GM21786 (cell line): ENCODE measurements around the gene IFIT3.
A peak's percentile ranks its signal among the peaks of the same experiment; 100 is the strongest.
"Not testable (repeated sequence)": the region's sequence is repeated elsewhere in the genome, so short reads cannot be mapped to it uniquely, and the experiment has no call there.

Experiments used
- ATAC-seq: cut with Tn5 transposase; IDR thresholded peaks from one replicate; pipeline ENCODE4 v1.9.1; 2021; ENCODE audit not compliant: unreplicated experiment

IFIT3 gene

GRCh38 chr10:89327803-89328441 is at the start of gene IFIT3:
Gene IFIT3, plus strand, starts transcription at chr10:89327997. Its CDS starts 77 bp downstream, at chr10:89328074.
- ATAC-seq: peak; percentile 30

GRCh38 chr10:89278034-89278535 is 49.7 kb upstream of the IFIT3 start:
- ATAC-seq: no peak

- no peak for ATAC-seq
Observed at GRCh38 chr10:89278900-89279392, 48.9 kb upstream of the IFIT3 start.

GRCh38 chr10:89279421-89279869 is 48.4 kb upstream of the IFIT3 start:
- no peak for ATAC-seq

GRCh38 chr10:89280508-89280907 is 47.3 kb upstream of the IFIT3 start:
- ATAC-seq: no peak

- ATAC-seq: no peak
Observed at GRCh38 chr10:89281606-89282395, 46.0 kb upstream of the IFIT3 start.

DNA sequence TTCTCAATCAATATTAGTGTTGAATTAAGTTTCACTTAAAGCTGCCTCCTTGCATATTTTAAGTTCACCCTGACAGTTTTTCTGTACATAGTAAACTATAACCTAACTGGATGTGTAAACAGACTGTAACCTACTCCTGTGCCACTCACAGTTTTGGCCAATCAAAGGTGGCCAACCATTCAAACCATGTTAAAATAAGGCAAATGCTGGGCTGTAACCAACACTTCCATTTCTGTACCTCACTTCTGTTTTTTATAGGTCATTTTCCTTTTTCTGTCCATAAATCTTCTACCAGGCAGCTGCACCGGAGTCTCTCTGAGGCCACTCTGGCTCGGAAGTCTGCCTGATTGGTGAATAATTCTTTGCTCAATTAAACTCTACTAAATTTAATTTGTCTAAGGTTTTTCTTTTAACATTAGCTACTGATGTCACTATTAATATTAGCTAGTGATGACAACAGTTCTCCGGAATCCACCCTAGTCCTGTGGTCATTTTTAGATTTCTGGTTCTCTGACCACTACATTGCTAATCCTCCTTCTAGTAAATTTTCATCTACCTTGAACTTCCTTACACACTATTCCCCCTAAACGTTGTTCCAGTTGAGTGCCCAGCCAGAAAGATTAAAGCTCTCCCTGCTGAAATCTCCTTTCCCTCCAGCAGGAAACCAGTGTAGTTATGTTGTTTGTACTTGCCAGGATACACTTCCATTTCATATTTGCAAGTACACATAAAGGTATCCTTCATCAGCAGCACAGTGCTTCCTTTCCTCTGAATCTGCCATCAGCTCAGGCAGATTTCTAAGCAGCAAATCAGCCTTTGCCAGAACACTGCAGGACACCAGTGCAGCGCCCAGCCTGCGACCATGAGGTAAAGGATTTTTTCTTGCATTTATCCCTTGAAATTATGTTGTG is 44.5 kb upstream of the IFIT3 start:
- no peak for ATAC-seq

DNA sequence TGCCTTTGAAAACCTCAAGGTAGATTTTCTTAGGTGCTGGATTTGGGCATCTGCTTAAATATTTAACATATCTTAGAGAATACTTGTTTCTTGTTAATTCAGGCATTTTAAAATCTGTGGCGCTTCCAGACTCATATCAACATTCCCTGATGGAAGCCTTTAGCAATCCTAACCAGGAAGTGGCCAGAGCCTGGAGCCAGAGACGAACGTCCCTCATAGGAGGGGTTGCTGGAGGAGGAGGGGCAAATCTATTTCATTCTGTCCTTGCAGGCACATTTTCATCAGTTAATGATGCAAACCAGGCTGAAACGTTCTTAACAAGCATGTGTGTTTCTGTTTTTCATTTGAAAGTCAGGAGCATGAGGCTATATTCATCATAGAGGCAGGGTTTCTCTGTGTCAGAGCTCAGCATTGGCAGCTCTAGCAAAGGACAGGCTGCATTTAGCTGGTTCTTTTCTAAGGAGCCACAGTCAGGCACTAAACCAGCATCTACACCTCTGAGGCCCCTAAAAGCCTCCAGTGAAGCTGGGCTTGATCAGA is 43.8 kb upstream of the IFIT3 start:
- ATAC-seq: no peak

DNA sequence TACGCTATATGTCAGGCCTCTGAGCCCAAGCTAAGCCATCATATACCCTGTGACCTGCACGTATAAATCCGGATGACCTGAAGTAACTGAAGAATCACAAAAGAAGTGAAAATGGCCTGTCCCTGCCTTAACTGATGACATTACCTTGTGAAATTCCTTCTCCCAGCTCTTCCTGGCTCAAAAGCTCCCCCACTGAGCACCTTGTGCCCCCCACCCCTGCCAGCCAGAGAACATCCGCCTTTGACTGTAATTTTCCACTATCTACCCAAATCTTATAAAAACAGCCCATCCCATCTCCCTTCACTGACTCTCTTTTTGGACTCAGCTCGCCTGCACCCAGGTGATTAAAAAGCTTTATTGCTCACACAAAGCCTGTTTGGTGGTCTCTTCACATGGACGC is 43.1 kb upstream of the IFIT3 start:
- ATAC-seq: not testable (repeated sequence)

DNA sequence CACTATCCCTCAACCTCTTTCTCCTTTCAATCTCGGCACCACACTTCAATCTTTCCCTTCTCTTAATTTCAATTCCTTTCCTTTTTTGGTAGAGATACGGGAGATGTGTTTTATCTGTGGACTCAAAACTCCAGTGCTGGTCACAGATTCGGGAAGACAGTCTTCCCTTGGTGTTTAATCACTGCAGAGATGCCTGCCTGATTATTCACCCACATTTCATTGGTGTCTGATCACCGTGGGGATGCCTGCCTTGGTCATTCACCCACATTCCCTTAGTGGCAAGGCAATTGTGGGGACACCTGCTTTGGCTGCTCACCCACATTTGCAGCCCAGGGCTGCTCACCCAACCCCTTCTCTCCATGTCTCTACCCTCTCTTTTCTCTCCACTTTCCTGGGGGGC is 42.5 kb upstream of the IFIT3 start:
- not testable (repeated sequence) for ATAC-seq

DNA sequence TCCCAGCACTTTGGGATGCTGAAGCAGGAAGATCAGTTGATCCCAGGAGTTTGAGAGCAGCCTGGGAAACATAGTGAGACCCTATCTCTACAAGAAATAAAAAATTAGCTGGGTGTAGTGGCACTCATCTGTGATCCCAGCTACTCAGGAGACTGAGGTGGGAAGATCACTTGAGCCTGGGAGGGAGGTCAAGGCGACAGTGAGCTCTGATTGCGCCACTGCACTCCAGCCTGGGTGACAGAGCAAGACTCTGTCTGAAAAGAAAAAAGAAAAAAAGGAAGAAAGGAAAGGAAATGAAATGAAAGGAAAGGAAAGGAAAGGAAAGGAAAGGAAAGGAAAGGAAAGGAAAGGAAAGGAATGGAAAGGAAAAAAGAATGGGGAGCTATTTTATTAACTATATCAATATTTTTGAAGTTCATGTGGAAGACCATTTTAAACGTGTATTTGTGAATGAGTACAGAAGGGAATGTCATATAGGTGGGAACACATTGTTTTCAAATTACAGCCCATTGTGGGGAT is 33.0 kb upstream of the IFIT3 start:
- ATAC-seq: no peak

DNA sequence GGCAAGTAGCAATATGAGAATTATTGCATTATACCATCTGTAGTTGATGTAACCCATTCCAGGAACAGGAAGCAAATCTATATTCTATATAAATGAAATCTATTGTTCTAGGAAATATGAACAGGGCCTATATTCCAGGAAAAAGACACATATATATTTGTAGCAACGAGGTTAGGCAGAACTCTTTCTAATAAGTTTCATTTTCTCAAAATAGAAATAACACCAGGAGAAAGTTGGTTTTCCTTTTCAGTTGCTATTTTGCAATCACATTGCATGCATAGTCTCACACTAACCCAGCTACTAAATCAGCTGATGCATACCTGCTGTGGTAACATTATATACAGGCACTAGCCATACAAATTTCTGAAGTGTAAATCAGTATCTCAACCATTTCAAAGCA is 32.2 kb upstream of the IFIT3 start:
- peak; percentile 41 for ATAC-seq

GRCh38 chr10:89296220-89296648 is 31.6 kb upstream of the IFIT3 start:
- peak; percentile 58 for ATAC-seq

DNA sequence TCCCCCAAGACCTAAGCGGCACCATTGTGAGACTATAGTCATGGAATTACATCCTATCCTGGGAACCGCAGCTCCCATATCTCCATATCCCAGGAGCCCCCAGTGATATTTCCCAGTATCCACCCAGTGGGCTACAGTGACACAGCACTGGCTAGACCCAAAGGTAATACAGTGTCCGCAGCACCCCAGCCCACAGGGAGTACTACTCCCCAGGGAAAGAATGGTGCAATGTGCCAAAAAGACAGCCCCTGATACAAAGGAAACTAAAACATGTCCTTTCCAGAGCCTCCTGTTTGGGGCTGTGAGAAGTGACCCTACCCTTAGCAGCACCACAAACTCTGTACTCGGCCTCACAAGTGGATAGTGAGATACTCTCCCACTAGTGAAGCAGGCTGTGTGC is 30.4 kb upstream of the IFIT3 start:
- no peak for ATAC-seq

DNA sequence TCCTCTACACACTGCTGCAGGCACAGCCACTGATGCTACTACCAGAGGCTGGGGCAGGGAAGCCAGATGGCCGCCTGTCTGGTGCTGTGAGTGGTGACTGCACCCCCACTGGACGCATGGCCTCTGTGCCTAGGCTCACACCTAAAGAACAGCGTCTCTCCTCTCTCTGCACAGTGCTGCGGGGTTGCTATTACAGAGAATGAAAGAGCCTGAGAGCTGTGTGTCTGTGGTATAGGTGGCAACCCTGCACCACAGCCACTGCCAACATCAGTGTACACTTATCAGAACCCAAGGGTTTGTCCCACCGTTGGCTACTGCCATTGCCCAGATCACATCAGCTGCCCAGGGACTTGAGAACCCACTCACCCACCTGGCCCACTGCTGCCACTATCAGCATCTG is 30.0 kb upstream of the IFIT3 start:
- no peak for ATAC-seq

DNA sequence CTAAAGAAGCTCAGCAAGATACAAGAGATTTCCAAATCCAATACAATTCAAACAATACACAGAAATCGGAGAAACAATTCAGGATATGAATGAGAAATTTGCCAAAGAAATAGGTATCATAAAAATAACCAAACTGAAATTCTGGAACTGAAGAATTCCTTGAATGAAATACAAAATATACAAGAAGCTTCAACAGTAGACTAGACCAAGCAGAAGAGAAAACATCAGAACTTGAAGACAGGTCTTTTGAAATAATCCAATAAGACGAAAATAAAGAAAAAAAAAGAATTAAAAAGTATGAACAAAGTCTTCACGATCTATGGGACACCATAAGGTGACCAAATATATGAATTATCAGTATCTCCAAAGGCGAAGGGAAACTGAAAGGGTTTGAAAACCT is 28.8 kb upstream of the IFIT3 start:
- no peak for ATAC-seq

GRCh38 chr10:89301232-89301631 is 26.6 kb upstream of the IFIT3 start:
- ATAC-seq: no peak

DNA sequence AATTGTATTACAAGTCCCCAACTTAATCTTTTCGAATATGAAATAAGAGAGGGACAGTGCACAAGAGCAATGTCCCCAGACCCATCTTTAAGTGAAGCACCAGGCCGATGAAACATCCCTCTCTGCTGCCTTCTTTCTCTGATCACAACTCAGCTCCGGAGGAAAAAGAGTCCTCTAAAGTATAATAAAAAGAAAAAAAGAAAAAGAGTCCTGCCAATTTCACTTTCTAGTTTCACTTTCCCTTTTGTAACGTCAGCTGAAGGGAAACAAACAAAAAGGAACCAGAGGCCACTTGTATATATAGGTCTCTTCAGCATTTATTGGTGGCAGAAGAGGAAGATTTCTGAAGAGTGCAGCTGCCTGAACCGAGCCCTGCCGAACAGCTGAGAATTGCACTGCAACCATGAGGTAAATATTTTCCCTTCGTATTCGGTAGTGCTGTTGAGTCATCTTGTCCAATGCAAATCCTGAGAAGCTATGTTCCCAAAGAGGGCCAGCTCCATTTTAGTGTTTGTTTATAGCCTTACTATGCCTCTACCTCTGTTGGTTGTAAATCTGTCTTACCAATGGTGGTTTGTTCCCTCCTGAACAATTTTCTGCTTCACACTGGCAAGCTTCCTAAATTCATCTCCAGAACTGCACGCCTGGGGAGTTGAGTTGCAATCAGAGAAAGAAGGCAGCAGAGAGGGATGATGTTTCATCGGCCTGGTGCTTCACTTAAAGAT is 25.9 kb upstream of the IFIT3 start, which contains the start of gene IFIT2:
Gene IFIT2, plus strand, starts transcription at position 326 of the 725 bp plus-strand sequence. Its CDS starts 78 bp downstream, at position 404.
- ATAC-seq: peak; percentile 83

GRCh38 chr10:89302625-89303024 is 25.2 kb upstream of the IFIT3 start:
- ATAC-seq: no peak

DNA sequence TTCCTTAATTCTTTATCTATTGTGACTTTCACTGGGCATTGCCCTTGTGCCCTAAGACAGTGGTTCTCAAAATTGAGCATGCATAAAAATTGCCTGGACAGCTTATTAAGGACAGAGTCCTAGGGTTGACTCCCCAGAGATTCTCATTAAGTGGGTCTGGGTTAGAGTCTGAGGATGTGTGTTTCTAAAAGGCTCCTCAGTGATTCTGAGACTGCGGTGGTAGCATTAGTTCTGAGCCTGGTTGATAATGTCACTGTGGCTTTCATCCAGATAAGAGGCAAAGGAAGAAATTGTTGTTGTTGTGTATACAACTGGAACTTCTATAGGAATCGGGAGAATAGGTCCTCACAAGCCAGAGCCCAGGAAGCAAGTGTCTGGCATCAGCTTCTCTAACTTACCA is 24.6 kb upstream of the IFIT3 start:
- ATAC-seq: no peak
